B cell (primary cell): ENCODE data around the gene ZNF45. TPM values are rescaled to one million over a fixed set of nuclear protein-coding genes. Genes with fewer than 3 reads are reported as not detected.
A peak's percentile ranks its signal among the peaks of the same experiment; 100 is the strongest.

ENCODE experiments used
- ATAC-seq: fragments of 200-7000 bp; cut with Tn5 transposase; one replicate; pipeline ENCODE4 v1.10.0; 2021; ENCODE audit warnings: low read depth, mild to moderate bottlenecking, moderate number of reproducible peaks, moderate library complexity
- CTCF ChIA-PET: fragments of 350-600 bp; sonication (Branson Sonifier 250); formaldehyde crosslinking; loops from one replicate; lab custom pipeline; 2021; ENCODE audit warnings: antibody characterized with exemption, inconsistent platforms; lab: Charles Lee
- POLR2A ChIA-PET: fragments of 350-600 bp; sonication (Branson Sonifier 250); formaldehyde crosslinking; loops from one replicate; lab custom pipeline; 2021; ENCODE audit warnings: antibody characterized with exemption; lab: Charles Lee
- DNase-seq: peaks from one replicate; pipeline ENCODE4 v3.0.0; 2013
- H2AFZ ChIP-seq: 2 replicates; pipeline ENCODE4 v1.6.1; 2012; ENCODE audit warnings: mild to moderate bottlenecking, low read depth, low read length; ENCODE audit not compliant: insufficient read depth, poor library complexity, severe bottlenecking
- H3K27ac ChIP-seq, 2 donors: 1 replicate in 1 of 2; 2 replicates in 1 of 2; pipeline ENCODE4 v1.5.1; 2012 to 2013; ENCODE audit warnings: low read length in 2 of 2, mild to moderate bottlenecking in 2 of 2, moderate library complexity in 1 of 2
- H3K27me3 ChIP-seq, 4 experiments: fragments of 200-600 bp in 1 of 4; sonication (generic) in 1 of 4; replicated peaks in 1 of 4; 1 replicate in 2 of 4; 2 replicates in 2 of 4; pipeline versions ENCODE4 v1.6.1 to v1.7.0; 2013 to 2016; ENCODE audit warnings: low read length in 3 of 4, mild to moderate bottlenecking in 2 of 4, mixed read lengths in 1 of 4, moderate library complexity in 1 of 4; ENCODE audit not compliant: insufficient read depth in 4 of 4, control insufficient read depth in 3 of 4; ENCODE audit errors: control extremely low read depth in 1 of 4
- H3K36me3 ChIP-seq, 2 experiments: replicated peaks in 1 of 2; 1 replicate in 1 of 2; 2 replicates in 1 of 2; pipeline versions ENCODE4 v1.6.1 to v1.7.1; 2013; ENCODE audit warnings: low read length in 1 of 2; ENCODE audit not compliant: insufficient read depth in 2 of 2, control insufficient read depth in 1 of 2; ENCODE audit errors: control extremely low read depth in 1 of 2, extremely low read depth in 1 of 2
- H3K4me1 ChIP-seq, 2 donors: fragments of 200-600 bp in 1 of 2; sonication (generic) in 1 of 2; 1 replicate in 1 of 2; 2 replicates in 1 of 2; pipeline versions ENCODE4 v1.5.1 to v1.6.1; 2013 to 2017; ENCODE audit warnings: low read length in 2 of 2; ENCODE audit not compliant: control insufficient read depth in 2 of 2, insufficient read depth in 2 of 2
- H3K4me2 ChIP-seq: replicated peaks from 2 replicates; pipeline ENCODE3; 2012; ENCODE audit warnings: mild to moderate bottlenecking, low read depth, low read length; ENCODE audit not compliant: poor library complexity, severe bottlenecking
- H3K4me3 ChIP-seq, 5 experiments: fragments of 200-600 bp in 1 of 5; sonication (generic) in 1 of 5; 1 replicate in 3 of 5; 2 replicates in 2 of 5; pipeline versions ENCODE4 v1.5.1 to v1.7.0; 2011 to 2016; ENCODE audit warnings: low read length in 4 of 5, mild to moderate bottlenecking in 4 of 5, low read depth in 2 of 5, control low read depth in 1 of 5, moderate library complexity in 1 of 5; ENCODE audit not compliant: insufficient read depth in 1 of 5; ENCODE audit errors: control extremely low read depth in 1 of 5, extremely low read depth in 1 of 5
- H3K79me2 ChIP-seq: fragments of 200-600 bp; sonication (generic); one replicate; pipeline ENCODE4 v1.6.0; 2016; ENCODE audit warnings: low read length; ENCODE audit not compliant: control insufficient read depth, insufficient read depth
- H3K9ac ChIP-seq: fragments of 200-600 bp; sonication (generic); 2 replicates; pipeline ENCODE4 v1.6.1; 2017; ENCODE audit warnings: mild to moderate bottlenecking, low read length, moderate library complexity
- H3K9me3 ChIP-seq, 3 donors: one replicate each; pipeline versions ENCODE4 v1.6.1 to v1.7.1; 2013; ENCODE audit warnings: low read length in 2 of 3; ENCODE audit not compliant: control insufficient read depth in 2 of 3, insufficient read depth in 1 of 3; ENCODE audit errors: control extremely low read depth in 1 of 3
- H4K20me1 ChIP-seq: 2 replicates; pipeline ENCODE4 v1.6.0; 2012; ENCODE audit warnings: mild to moderate bottlenecking, low read length; ENCODE audit not compliant: insufficient read depth, control insufficient read depth, poor library complexity, severe bottlenecking
- H3K27ac Mint-ChIP-seq: one replicate; pipeline ENCODE4 v1.8.0; 2021; ENCODE audit warnings: mixed read lengths
- H3K27me3 Mint-ChIP-seq: one replicate; pipeline ENCODE4 v1.8.0; 2021; ENCODE audit warnings: mixed read lengths
- H3K4me1 Mint-ChIP-seq: one replicate; pipeline ENCODE4 v1.8.0; 2021; ENCODE audit warnings: mixed read lengths
- H3K4me3 Mint-ChIP-seq: one replicate; pipeline ENCODE4 v1.8.0; 2021; ENCODE audit warnings: mixed read lengths
- H3K9me3 Mint-ChIP-seq: one replicate; pipeline ENCODE4 v1.8.0; 2022; ENCODE audit warnings: mixed read lengths; ENCODE audit not compliant: insufficient read depth
- CTCF ChIP-seq: fragments of 200-600 bp; IDR thresholded peaks from one replicate; pipeline ENCODE4 v1.8.0; 2022; ENCODE audit warnings: antibody characterized with exemption, mild to moderate bottlenecking
- EZH2 ChIP-seq: IDR thresholded peaks from 2 replicates; pipeline ENCODE4 v1.6.1; 2012; ENCODE audit warnings: borderline replicate concordance, low read depth, mild to moderate bottlenecking, moderate library complexity, low read length; ENCODE audit not compliant: insufficient read depth, poor library complexity, severe bottlenecking
- WGBS: methylation state at CpG from one replicate; pipeline ENCODE4 v1.1.5; 2013; ENCODE audit warnings: missing lambda C conversion rate; ENCODE audit not compliant: insufficient coverage; 5-methylcytosine and 5-hydroxymethylcytosine counted together
- intact Hi-C: fragments of 100-400 bp; cut with micrococcal nuclease; formaldehyde crosslinking; loops from one replicate; pipeline ENCODE4 v1.10.0; 2022
- polyA plus RNA-seq: library from polyadenylated mRNA; depleted of rRNA; stranded (reverse); fragments of >200 nt; gene quantifications from 2 replicates; pipeline ENCODE4 v1.2.3, GENCODE V29; 2012
- total RNA-seq, 2 donors: library from RNA; stranded (reverse); fragments of 120-200 nt in 1 of 2; gene quantifications; 1 replicate in 1 of 2; 2 replicates in 1 of 2; pipeline versions ENCODE4 v1.2.3 to v1.2.4, GENCODE V29; 2013 to 2022

ZNF45 gene
- total and polyA plus RNA-seq, 2 donors (not counting 1 experiment from before 2014, with no cell fraction given) = 10.6 to 30.1 TPM

DNA sequence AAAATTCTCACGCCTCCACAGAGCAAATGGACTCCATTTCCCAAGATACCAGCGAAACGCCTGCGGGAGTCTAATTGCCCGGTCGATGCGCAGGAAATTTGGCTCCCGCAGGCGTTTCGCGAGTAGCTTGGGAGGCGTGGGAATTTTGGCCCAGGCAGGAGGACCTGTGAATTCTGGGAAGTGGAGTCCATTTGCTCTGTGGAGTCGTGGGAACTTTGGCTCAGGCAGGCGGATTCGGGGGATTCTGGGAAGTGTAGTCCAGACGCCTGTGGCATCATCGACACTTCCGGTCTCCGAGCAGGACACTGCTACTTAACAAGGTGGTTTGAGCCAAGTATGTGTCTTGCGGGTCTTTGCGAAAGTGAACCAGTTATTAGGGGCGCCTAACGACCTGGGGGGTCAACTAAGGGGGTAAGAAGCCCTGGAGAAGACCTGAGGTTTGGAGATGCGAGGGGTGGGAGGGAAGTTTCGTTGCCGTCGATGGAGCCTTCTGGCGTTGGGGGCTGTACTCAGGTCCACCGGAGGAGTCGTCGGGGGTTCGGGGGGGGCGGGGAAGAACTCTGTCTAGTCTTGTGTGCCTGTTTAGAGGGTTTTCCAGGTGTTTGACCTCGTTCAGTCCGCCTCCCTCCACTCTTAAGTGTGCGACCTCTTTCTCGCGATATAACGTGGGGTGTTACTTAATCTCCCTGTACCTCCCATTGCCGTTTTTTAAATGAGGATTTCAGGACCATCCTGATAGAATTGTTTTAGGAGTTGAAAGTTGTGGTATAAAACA, 49.0 kb upstream of the ZNF45 start, which contains the start of gene ZNF155:
Gene ZNF155 (plus strand): TSS at position 277 of the 775 bp plus-strand sequence. CDS start 4,356 bp downstream, outside the sequence.
- Histone ChIP-seq H3K27ac (peak within 1 kb of the TSS; percentile 61 to 79), H4K20me1 (no peaks in the 10 kb centered on the region), H3K9ac (peak within 1 kb of the TSS; percentile 94), H3K9me3 (peaks cover 0 to 7% (median 0%) of the 10 kb centered on the region in 3 donors), H3K27me3 (no peaks in the 10 kb centered on the region), H3K4me2 (peak within 1 kb of the TSS; percentile 81), H3K79me2 (peaks cover 27% of the 10 kb centered on the region), H3K4me3 (peak within 1 kb of the TSS; percentile 79 to 93 (median 85)), H3K36me3 (peaks cover 0 to 5% of the 10 kb centered on the region in 2 experiments), H3K4me1 (peaks cover 3 to 14% of the 10 kb centered on the region in 2 donors), H2AFZ (peak within 1 kb of the TSS; percentile 100)
- Mint-ChIP-seq H3K4me1 (peaks cover 12% of the 10 kb centered on the region), H3K4me3 (peak within 1 kb of the TSS; percentile 95), H3K9me3 (no peaks in the 10 kb centered on the region), H3K27me3 (no peaks in the 10 kb centered on the region), H3K27ac (peak within 1 kb of the TSS; percentile 80)
- ChIA-PET POLR2A (interaction anchor here (1.0 kb wide), 1 partner anchor 49 kb away, joined by 5 read pairs; the partner anchor contains the start of gene ZNF45), CTCF (no interaction called here)
- peak; percentile 84 for DNase-seq
- WGBS = 4% methylated on average over 28 of the region's 40 CpGs
- TF ChIP-seq CTCF = no peak
- TF ChIP-seq EZH2 = no peak
- intact Hi-C loops = loop anchor here (1.0 kb wide), 3 partner anchors 18 to 49 kb away; partner anchors contain the start of genes ZNF221, ZNF230 and ZNF45
- ATAC-seq = peak; percentile 92

- peak overlapping the region; percentile 100 for H2AFZ ChIP-seq
- ChIA-PET POLR2A (interaction anchor here (1.0 kb wide), 1 partner anchor 48 kb away, joined by 5 read pairs; the partner anchor contains the start of gene ZNF45), CTCF (no interaction called here)
- H3K4me3 ChIP-seq = peak overlapping the region; percentile 79 to 93 (median 85)
- H3K79me2 ChIP-seq = peaks cover 27% of the 10 kb centered on the region
- Mint-ChIP-seq H3K4me1 (peaks cover 12% of the 10 kb centered on the region), H3K27me3 (no peaks in the 10 kb centered on the region), H3K27ac (no peak overlapping the region), H3K9me3 (no peaks in the 10 kb centered on the region), H3K4me3 (peak overlapping the region; percentile 78)
- intact Hi-C loops = loop anchor here (1.0 kb wide), 1 partner anchor 19 kb away; the partner anchor contains the start of gene ZNF230
- H3K4me1 ChIP-seq = peaks cover 3 to 14% of the 10 kb centered on the region in 2 donors
- H3K27me3 ChIP-seq = no peaks in the 10 kb centered on the region
- H3K4me2 ChIP-seq = peak overlapping the region; percentile 81
- no peaks in the 10 kb centered on the region for H4K20me1 ChIP-seq
- H3K9ac ChIP-seq = peak overlapping the region; percentile 94
- DNase-seq (no peak), ATAC-seq (no peak)
- H3K27ac ChIP-seq = peak overlapping the region in 1 of 2 donors; percentile 79
- peaks cover 0 to 3% of the 10 kb centered on the region in 2 experiments for H3K36me3 ChIP-seq
- peaks cover 0 to 7% (median 1%) of the 10 kb centered on the region in 3 donors for H3K9me3 ChIP-seq
- TF ChIP-seq CTCF (no peak), EZH2 (no peak)
- no CpG with 5 or more reads among the region's 2 CpGs for WGBS
These were observed 48.4 kb upstream of the ZNF45 start for GRCh38 chr19:43983544-43983911.
